Measurements from ENCODE around the gene CSK. TPM values are rescaled to one million over a fixed set of nuclear protein-coding genes. Genes with fewer than 3 reads are reported as not detected.

Gene CSK
- total RNA-seq, 4 donors from 2014 or later: 4.9 to 41.6 (median 26.4) TPM

DNA sequence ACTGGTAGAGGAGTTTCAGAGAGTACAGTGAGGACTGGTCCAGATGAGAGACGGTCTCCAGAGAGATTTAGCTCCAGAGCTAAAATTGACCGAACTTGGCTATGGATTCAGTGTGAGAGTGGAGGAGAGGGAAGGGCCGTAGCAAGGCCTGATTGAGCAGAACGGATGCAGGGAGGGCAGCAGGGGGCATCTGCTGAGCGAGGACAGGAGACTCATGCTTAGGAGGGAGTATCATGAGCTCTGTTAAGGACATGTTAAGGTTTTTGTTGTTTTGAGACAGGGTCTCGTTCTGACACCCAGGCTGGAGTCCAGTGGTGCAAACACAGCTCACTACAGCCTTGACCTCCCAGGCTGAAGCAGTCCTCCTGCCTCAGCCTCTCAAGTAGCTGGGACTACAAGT lies 23.1 kb downstream of the CSK start:
- H3K4me1 ChIP-seq: no peaks in the 10 kb centered on the region
- DNase-seq: no peak
- H3K27ac ChIP-seq: no peak overlapping the region
- H3K4me3 ChIP-seq: no peak overlapping the region
- H3K9me3 ChIP-seq: no peaks in the 10 kb centered on the region
- H3K36me3 ChIP-seq: no peaks in the 10 kb centered on the region
- intact Hi-C loops (cut with DNase I; ENCODE audit: low total_unique reads): no loop called here
- no peak for TF ChIP-seq POLR2A (IDR thresholded peaks at IDR 0.05)
- TF ChIP-seq, protein P1, sequence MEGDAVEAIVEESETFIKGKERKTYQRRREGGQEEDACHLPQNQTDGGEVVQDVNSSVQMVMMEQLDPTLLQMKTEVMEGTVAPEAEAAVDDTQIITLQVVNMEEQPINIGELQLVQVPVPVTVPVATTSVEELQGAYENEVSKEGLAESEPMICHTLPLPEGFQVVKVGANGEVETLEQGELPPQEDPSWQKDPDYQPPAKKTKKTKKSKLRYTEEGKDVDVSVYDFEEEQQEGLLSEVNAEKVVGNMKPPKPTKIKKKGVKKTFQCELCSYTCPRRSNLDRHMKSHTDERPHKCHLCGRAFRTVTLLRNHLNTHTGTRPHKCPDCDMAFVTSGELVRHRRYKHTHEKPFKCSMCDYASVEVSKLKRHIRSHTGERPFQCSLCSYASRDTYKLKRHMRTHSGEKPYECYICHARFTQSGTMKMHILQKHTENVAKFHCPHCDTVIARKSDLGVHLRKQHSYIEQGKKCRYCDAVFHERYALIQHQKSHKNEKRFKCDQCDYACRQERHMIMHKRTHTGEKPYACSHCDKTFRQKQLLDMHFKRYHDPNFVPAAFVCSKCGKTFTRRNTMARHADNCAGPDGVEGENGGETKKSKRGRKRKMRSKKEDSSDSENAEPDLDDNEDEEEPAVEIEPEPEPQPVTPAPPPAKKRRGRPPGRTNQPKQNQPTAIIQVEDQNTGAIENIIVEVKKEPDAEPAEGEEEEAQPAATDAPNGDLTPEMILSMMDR (IDR thresholded peaks at IDR 0.05): no peak
- no peaks in the 10 kb centered on the region for H3K27me3 ChIP-seq

DNA sequence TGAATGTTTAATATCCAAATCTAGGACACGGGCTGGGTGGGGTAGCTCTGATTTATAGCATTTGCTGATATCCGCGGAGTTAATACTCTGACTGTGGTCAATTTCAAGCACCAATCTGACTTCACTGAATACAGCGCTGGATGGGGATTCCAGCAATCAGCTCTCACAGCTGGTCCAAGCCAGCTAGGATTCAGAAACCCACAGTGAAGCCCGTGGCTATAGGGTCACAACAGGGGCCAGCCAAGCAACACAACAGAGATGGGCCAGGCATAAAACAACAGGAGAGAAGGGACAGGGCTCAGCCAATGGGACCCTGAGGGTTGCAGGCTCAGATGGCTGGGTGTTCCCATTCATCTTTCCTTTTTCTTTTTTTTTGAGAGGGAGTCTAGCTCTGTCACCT lies 25.4 kb downstream of the CSK start:
- TF ChIP-seq, protein P1 (IDR thresholded peaks at IDR 0.05): no peak
- no peak for TF ChIP-seq POLR2A (IDR thresholded peaks at IDR 0.05)
- no peak for DNase-seq
- intact Hi-C loops (cut with DNase I; ENCODE audit: low total_unique reads): no loop called here

DNA sequence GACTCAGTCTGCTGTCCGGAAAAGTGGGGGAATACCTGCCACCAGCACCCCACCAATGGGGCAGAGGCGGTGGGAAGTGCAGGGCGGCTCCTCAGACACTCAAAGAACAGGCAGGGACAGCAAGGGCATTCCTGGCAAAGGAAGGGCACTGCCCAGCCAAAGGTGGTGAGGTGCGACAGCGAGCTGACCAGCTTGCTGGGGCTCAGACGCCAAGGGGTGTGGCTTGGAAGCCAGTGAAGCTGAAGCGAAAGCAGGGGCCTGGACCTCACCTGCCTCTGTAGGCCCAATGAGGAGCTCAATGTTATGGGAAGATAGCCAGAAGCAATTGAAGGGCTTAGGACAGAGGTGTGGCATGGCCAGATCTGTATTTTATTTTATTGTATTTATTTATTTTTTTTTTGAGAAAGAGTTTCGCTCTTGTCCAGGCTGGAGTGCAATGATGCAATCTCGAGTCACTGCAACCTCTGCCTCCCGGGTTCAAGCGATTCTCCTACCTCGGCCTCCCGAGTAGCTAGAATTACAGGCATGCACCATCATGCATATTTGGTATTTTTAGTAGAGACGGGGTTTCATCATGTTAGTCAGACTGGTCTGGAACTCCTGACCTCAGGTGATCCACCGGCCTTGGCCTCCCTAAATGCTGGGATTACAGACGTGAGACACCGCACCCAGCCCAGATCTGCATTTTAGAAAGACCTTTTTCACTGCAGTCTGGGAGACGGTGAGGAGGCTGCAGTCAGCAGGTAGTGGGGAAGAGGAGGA lies 26.4 kb downstream of the CSK start:
- intact Hi-C loops (cut with DNase I; ENCODE audit: low total_unique reads): no loop called here

More for the DNA sequence above, 25.4 kb downstream of the CSK start:
- Histone ChIP-seq H3K9me3 (no peaks in the 10 kb centered on the region), H3K27ac (no peak overlapping the region), H3K27me3 (no peaks in the 10 kb centered on the region), H3K36me3 (no peaks in the 10 kb centered on the region), H3K4me3 (no peak overlapping the region), H3K4me1 (no peaks in the 10 kb centered on the region)

DNA sequence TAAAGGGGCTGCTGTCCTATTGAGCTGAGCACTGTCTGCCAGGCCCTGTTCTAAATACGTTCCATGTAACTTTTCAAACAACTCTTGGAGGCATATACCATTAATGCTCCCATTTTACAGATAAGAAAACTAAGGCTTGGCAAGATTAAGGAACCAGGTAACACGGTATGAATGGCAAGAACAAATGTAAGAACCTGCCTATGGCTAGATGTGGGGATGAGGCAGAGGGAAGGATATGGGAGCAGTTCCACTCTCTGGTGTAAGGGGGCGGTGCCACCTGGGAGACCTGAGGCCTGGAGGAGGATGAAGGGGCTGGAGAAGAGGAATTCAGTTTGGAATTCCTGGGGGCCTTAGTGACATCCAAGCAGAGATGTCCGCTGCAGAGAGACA lies 27.0 kb downstream of the CSK start:
- no peaks in the 10 kb centered on the region for H3K27me3 ChIP-seq
- TF ChIP-seq, protein P1 (IDR thresholded peaks at IDR 0.05): no peak
- no peak for TF ChIP-seq POLR2A (IDR thresholded peaks at IDR 0.05)
- no peak for DNase-seq
- no peaks in the 10 kb centered on the region for H3K36me3 ChIP-seq
- H3K4me1 ChIP-seq: no peaks in the 10 kb centered on the region
- H3K4me3 ChIP-seq: no peak overlapping the region
- H3K27ac ChIP-seq: no peak overlapping the region
- no peaks in the 10 kb centered on the region for H3K9me3 ChIP-seq
- intact Hi-C loops (cut with DNase I; ENCODE audit: low total_unique reads): no loop called here

More for the DNA sequence above, 26.4 kb downstream of the CSK start:
- Histone ChIP-seq H3K27me3 (no peaks in the 10 kb centered on the region), H3K36me3 (no peaks in the 10 kb centered on the region), H3K4me3 (no peak overlapping the region), H3K4me1 (no peaks in the 10 kb centered on the region), H3K9me3 (no peaks in the 10 kb centered on the region), H3K27ac (no peak overlapping the region)
- no peak for DNase-seq
- no peak for TF ChIP-seq POLR2A (IDR thresholded peaks at IDR 0.05)
- TF ChIP-seq, protein P1 (IDR thresholded peaks at IDR 0.05): no peak

DNA sequence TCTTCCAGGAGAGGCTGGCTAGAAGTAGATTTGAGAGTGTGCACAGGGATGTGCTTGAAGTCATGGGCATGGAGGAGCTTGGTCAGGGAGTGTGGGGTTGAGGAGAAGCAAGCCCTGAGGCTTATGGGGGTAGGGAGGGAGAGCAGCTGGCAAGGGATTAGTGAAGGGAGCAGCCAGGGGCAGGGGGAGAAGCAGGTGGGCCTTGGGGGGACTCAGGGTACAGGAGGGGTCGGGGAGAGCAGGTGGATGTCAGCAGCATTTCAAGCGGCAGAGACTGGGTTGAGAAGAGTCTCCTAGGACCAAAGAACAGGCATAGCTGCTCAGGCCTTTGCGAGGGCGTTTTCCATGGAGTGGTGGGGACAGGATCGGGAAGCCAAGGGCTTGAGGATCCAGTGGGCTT lies 27.4 kb downstream of the CSK start:
- Histone ChIP-seq H3K9me3 (no peaks in the 10 kb centered on the region), H3K36me3 (no peaks in the 10 kb centered on the region), H3K4me1 (no peaks in the 10 kb centered on the region), H3K4me3 (no peak overlapping the region), H3K27ac (no peak overlapping the region), H3K27me3 (no peaks in the 10 kb centered on the region)
- DNase-seq: no peak
- no peak for TF ChIP-seq POLR2A (IDR thresholded peaks at IDR 0.05)
- TF ChIP-seq, protein P1 (IDR thresholded peaks at IDR 0.05): no peak
- intact Hi-C loops (cut with DNase I; ENCODE audit: low total_unique reads): no loop called here
